Mesenteric fat pad (tissue), 1 donor: ENCODE data around the gene RDH12. TPM values are rescaled to one million over a fixed set of nuclear protein-coding genes. Genes with fewer than 3 reads are reported as not detected.

Experiments used
- DNase-seq: peaks from one replicate; pipeline ENCODE4 v3.0.0-alpha.2; 2020; ENCODE audit warnings: low spot score
- total RNA-seq: library from RNA; stranded (reverse); fragmentation: NEBNext Ultra II Directional; extraction: Animal tissue kit (Norgen Biotek cat#: 25700); gene quantifications from one replicate; pipeline ENCODE4 v1.2.1, GENCODE V29; 2021
- donor health status: DM: yes; HTN: yes; CAD: no.

Gene RDH12
- total RNA-seq, 1 donor from 2014 or later = not detected

DNA sequence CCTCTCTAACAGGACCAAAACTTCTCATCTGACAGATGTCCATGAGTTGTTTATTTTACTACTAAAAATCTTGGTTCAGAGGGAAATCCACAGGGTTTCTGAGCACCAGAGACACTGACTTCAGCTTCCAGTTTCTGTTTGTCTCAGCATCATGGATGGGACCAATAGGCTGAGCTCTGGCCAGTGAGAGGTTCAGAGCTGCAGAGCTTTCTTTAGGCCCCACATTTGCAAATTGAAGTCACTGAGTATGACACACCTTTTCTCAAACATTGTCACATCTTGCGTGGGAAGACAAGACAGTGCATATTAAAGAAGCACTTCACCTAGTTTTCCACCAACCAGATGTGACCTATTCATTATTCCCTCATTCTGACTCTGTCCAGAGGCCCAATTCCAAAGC is 45.2 kb downstream of the RDH12 start:
- DNase-seq = no peak

- no peak for DNase-seq
These were observed 46.6 kb downstream of the RDH12 start for GRCh38 chr14:67748312-67748711.

GRCh38 chr14:67749341-67750084 is 47.8 kb downstream of the RDH12 start:
- no peak for DNase-seq

GRCh38 chr14:67756496-67756895 is 54.8 kb downstream of the RDH12 start:
- DNase-seq = no peak

DNA sequence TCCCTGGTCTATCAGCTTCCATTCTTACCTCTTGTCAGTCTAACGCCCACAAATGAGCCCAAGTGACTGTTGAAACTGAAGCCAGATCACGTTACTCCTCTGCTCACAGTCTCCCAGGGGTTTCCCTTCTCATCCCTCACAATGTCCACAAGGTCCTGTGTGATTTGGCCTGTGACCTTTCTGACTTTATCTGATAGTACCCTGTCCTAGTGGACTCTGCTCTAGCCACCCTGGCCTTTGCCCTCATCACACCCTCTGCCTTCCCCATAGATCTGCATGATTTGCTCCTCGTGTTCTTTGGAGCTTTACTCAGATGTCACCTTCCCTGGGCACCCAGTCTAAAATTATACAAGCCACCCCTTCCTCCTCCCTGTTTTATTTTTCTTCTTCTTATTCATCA is 55.5 kb downstream of the RDH12 start:
- DNase-seq = no peak

DNA sequence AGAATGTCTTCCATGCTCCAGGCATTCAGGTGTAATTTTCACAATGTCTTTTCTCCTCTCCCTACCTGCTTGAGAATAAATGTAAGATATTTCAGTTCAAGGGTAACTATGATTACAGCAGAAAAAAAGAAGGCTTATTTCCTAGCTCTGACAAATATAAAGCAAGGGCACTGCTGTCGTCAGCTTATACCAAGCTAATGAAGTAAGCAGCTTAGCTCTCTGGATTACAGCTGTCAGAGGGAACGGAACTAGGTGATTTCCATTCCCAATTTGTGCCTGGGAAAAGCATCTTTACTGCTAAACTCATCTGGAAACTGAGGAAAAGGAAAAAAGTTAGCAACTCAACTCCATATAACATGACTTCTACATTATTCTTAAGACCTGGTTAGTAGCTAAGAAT is 58.2 kb downstream of the RDH12 start:
- DNase-seq = no peak

DNA sequence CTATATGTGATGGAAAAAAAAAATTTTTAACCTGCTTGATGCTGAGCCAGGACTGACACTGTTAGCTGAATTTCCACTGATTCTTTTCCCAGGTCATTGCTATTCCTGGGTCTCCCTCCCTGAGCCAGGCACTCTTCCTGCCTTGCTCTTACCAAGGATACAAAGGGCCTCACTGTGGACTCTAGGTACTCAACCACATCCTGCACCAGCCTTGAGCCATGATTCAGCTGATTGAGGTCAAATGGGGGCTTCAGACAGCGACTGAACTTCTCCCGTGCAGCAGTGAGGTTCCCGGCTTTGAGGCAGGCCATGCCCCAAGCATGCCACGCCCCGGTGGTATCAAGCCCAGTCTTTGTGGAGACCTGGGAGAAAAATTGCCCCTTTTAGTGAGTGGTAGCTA is 60.4 kb downstream of the RDH12 start:
- no peak for DNase-seq

- DNase-seq = no peak
These were observed 61.6 kb downstream of the RDH12 start for GRCh38 chr14:67763158-67763822.

DNA sequence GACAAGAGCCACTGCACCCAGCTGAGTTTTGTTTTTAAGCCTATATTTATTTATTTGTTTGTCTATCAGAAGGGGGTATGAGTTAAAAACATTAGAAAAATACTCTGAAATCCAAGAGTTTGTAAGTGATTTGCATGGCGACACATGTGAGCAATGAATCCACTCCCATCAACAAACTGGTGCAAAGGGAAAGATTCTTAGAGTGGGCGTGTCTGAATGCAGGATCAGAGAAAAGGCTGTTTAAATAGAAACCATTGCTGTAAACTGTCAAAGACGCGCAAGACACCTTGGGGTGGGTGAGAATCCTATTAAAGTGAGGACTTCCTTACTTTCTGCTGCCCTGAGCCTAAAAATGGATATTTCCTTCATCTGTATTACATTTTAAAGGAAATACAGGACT is 62.8 kb downstream of the RDH12 start:
- DNase-seq = no peak

- no peak for DNase-seq
These were observed 63.6 kb downstream of the RDH12 start for GRCh38 chr14:67765192-67765834.

GRCh38 chr14:67766035-67766680 is 64.5 kb downstream of the RDH12 start:
- no peak for DNase-seq

DNA sequence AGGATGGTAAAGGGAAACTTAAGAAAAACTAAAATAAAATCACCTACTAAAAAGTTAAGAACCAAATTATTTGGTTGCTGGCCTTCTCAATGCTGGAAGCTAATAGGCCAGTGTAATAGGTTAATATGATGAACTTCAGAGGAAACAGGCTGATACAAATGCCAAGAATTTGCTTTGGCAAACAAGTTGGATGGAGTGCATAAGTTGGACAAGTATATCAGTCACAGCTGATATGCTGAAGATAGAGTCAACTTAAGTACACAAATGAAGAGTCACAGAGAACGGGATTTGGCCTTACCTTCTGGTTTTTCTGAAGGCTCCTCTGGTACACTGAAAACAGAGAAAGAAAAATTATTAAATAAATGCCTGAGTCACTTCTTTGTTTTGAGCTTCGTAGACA is 66.5 kb downstream of the RDH12 start:
- no peak for DNase-seq

GRCh38 chr14:67773844-67774377 is 72.2 kb downstream of the RDH12 start:
- no peak for DNase-seq

- DNase-seq = no peak
These were observed 75.1 kb downstream of the RDH12 start for GRCh38 chr14:67776653-67777322.

GRCh38 chr14:67778792-67779191 is 77.1 kb downstream of the RDH12 start:
- DNase-seq = no peak

GRCh38 chr14:67782090-67782489 is 80.4 kb downstream of the RDH12 start:
- no peak for DNase-seq

Other genes starting within 250 kb of the RDH12 start
- 1.7 TPM for gene TMEM229B, start 213.2 kb upstream of the RDH12 start, total RNA-seq
- 6.8 TPM for gene PLEKHH1, start 168.6 kb upstream of the RDH12 start, total RNA-seq
- gene PIGH, start 101.6 kb upstream of the RDH12 start, total RNA-seq = 16.9 TPM
- gene ARG2, start 82.0 kb upstream of the RDH12 start, total RNA-seq = 6.6 TPM
- gene VTI1B, start 27.3 kb upstream of the RDH12 start, total RNA-seq = 195 TPM
- gene RDH11, start 6.1 kb upstream of the RDH12 start, total RNA-seq = 33.1 TPM
- 29.1 TPM for gene ZFYVE26, start 114.7 kb downstream of the RDH12 start, total RNA-seq
- 14.7 TPM for gene RAD51B, start 117.9 kb downstream of the RDH12 start, total RNA-seq